HEK293 (cell line): ENCODE results near the gene IKZF2.

Experiments
- CTCF ChIA-PET: fragments of 350-600 bp; formaldehyde crosslinking; extraction: SDS; loops from one replicate; lab custom pipeline; 2021; ENCODE audit warnings: antibody characterized with exemption; lab: Yijun Ruan, JAX
- POLR2A ChIA-PET: fragments of 300-600 bp; formaldehyde crosslinking; extraction: SDS; loops from one replicate; lab custom pipeline; 2020; ENCODE audit warnings: antibody characterized with exemption, inconsistent platforms; lab: Yijun Ruan, JAX
- H3K27ac ChIP-seq: fragments of 200-500 bp; sonication (Bioruptor generic); 2 replicates; pipeline ENCODE4 v1.5.1; 2014; ENCODE audit warnings: low read depth, low read length, control low read depth, inconsistent platforms; ENCODE audit errors: extremely low read depth
- H3K36me3 ChIP-seq, 2 experiments: fragments of 200-500 bp in 1 of 2; sonication (Bioruptor generic) in 1 of 2; 1 replicate in 1 of 2; 2 replicates in 1 of 2; pipeline ENCODE4 v1.5.1; 2014 to 2017; ENCODE audit warnings: inconsistent platforms in 2 of 2, low read length in 2 of 2; ENCODE audit not compliant: control insufficient read depth in 2 of 2, insufficient read depth in 1 of 2
- H3K4me1 ChIP-seq: fragments of 200-500 bp; sonication (Bioruptor generic); 2 replicates; pipeline ENCODE4 v1.5.1; 2014; ENCODE audit warnings: mild to moderate bottlenecking, low read length, inconsistent platforms; ENCODE audit not compliant: control insufficient read depth, insufficient read depth
- H3K4me3 ChIP-seq: 2 replicates; pipeline ENCODE4 v1.5.1; 2011; ENCODE audit warnings: low read depth, mild to moderate bottlenecking, control low read depth, low read length, moderate library complexity
- H3K9me3 ChIP-seq: fragments of 200-500 bp; sonication (Bioruptor generic); 2 replicates; pipeline ENCODE4 v1.5.1; 2014; ENCODE audit warnings: low read depth, low read length, inconsistent platforms; ENCODE audit not compliant: control insufficient read depth, insufficient read depth
- KLF16 ChIP-seq: fragments of 450-650 bp; formaldehyde crosslinking; IDR thresholded peaks from 2 replicates; pipeline ENCODE4 v1.5.1; 2017; ENCODE audit warnings: missing biosample characterization, missing genetic modification characterization
- OSR2 ChIP-seq: fragments of 450-650 bp; formaldehyde crosslinking; IDR thresholded peaks from 2 replicates; pipeline ENCODE4 v1.5.1; 2016; ENCODE audit warnings: missing biosample characterization, missing genetic modification characterization
- OVOL3 ChIP-seq: fragments of 450-650 bp; formaldehyde crosslinking; IDR thresholded peaks from 2 replicates; pipeline ENCODE4 v1.5.1; 2016; ENCODE audit warnings: missing biosample characterization, missing genetic modification characterization
- PATZ1 ChIP-seq: fragments of 450-650 bp; formaldehyde crosslinking; IDR thresholded peaks from 2 replicates; pipeline ENCODE4 v1.5.1; 2016; ENCODE audit warnings: missing biosample characterization, missing genetic modification characterization
- PBX3 ChIP-seq: sonication (generic); formaldehyde crosslinking; IDR thresholded peaks from 2 replicates; pipeline ENCODE4 v1.8.1; 2022; ENCODE audit warnings: mild to moderate bottlenecking, moderate library complexity, missing genetic modification reagents
- PRDM4 ChIP-seq: fragments of 450-650 bp; formaldehyde crosslinking; IDR thresholded peaks from 2 replicates; pipeline ENCODE4 v1.5.1; 2017; ENCODE audit warnings: missing biosample characterization, missing genetic modification characterization
- RBAK ChIP-seq: fragments of 450-650 bp; formaldehyde crosslinking; IDR thresholded peaks from 2 replicates; pipeline ENCODE4 v1.5.1; 2016; ENCODE audit warnings: missing biosample characterization, missing genetic modification characterization
- TRIM28 ChIP-seq: IDR thresholded peaks from 2 replicates; pipeline ENCODE4 v1.6.1; 2011; ENCODE audit warnings: low read length, control low read depth, borderline replicate concordance
- TSHZ1 ChIP-seq: fragments of 450-650 bp; formaldehyde crosslinking; IDR thresholded peaks from 2 replicates; pipeline ENCODE4 v1.5.1; 2016; ENCODE audit warnings: missing biosample characterization, missing genetic modification characterization, borderline replicate concordance
- ZBTB20 ChIP-seq: fragments of 450-650 bp; formaldehyde crosslinking; IDR thresholded peaks from 2 replicates; pipeline ENCODE4 v1.5.1; 2016; ENCODE audit warnings: missing biosample characterization, missing genetic modification characterization
- ZFP41 ChIP-seq: fragments of 450-650 bp; formaldehyde crosslinking; IDR thresholded peaks from 2 replicates; pipeline ENCODE4 v1.5.1; 2016; ENCODE audit warnings: missing biosample characterization, missing genetic modification characterization, borderline replicate concordance
- ZNF223 ChIP-seq: fragments of 450-650 bp; formaldehyde crosslinking; IDR thresholded peaks from 2 replicates; pipeline ENCODE4 v1.5.1; 2016; ENCODE audit warnings: missing biosample characterization, missing genetic modification characterization
- ZNF449 ChIP-seq: fragments of 450-650 bp; formaldehyde crosslinking; IDR thresholded peaks from 2 replicates; pipeline ENCODE4 v1.5.1; 2017; ENCODE audit warnings: missing biosample characterization, mild to moderate bottlenecking, missing genetic modification characterization, moderate library complexity
- ZNF48 ChIP-seq: fragments of 450-650 bp; formaldehyde crosslinking; IDR thresholded peaks from 2 replicates; pipeline ENCODE4 v1.5.1; 2016; ENCODE audit warnings: missing biosample characterization, missing genetic modification characterization
- ZNF529 ChIP-seq: fragments of 450-650 bp; formaldehyde crosslinking; IDR thresholded peaks from 2 replicates; pipeline ENCODE4 v1.5.1; 2017; ENCODE audit warnings: missing genetic modification characterization, missing biosample characterization; ENCODE audit not compliant: insufficient replicate concordance
- ZNF558 ChIP-seq: fragments of 450-650 bp; formaldehyde crosslinking; IDR thresholded peaks from 2 replicates; pipeline ENCODE4 v1.5.1; 2016; ENCODE audit warnings: missing biosample characterization, missing genetic modification characterization
- ZNF658 ChIP-seq: fragments of 450-650 bp; formaldehyde crosslinking; IDR thresholded peaks from 2 replicates; pipeline ENCODE4; 2016; ENCODE audit warnings: missing biosample characterization, missing genetic modification characterization

The IKZF2 gene

GRCh38 chr2:213087040-213087439 is 64.4 kb downstream of the IKZF2 start:
- ChIA-PET CTCF (no interaction called here), POLR2A (no interaction called here)
- H3K4me1 ChIP-seq = no peaks in the 10 kb centered on the region
- no peak overlapping the region for H3K4me3 ChIP-seq
- H3K36me3 ChIP-seq = no peaks in the 10 kb centered on the region
- H3K27ac ChIP-seq = no peak overlapping the region
- TF ChIP-seq ZNF529 (tag by site-specific recombination) = no peak
- H3K9me3 ChIP-seq = no peaks in the 10 kb centered on the region

- ChIA-PET CTCF (no interaction called here), POLR2A (no interaction called here)
- H3K4me1 ChIP-seq = no peaks in the 10 kb centered on the region
- no peaks in the 10 kb centered on the region for H3K9me3 ChIP-seq
- no peaks in the 10 kb centered on the region for H3K36me3 ChIP-seq
- H3K27ac ChIP-seq = no peak overlapping the region
- no peak overlapping the region for H3K4me3 ChIP-seq
- TF ChIP-seq TRIM28 = no peak
- TF ChIP-seq TSHZ1 (tag by site-specific recombination) = no peak
- TF ChIP-seq PATZ1 (tag by site-specific recombination) = no peak
- TF ChIP-seq ZFP41 (tag by site-specific recombination) = no peak
- TF ChIP-seq ZNF223 = no peak
- TF ChIP-seq OVOL3 = no peak
- TF ChIP-seq ZNF48 (tag by site-specific recombination) = no peak
- no peak for TF ChIP-seq ZNF658 (tag by site-specific recombination)
- no peak for TF ChIP-seq KLF16 (tag by site-specific recombination)
- no peak for TF ChIP-seq PRDM4 (tag by site-specific recombination)
- TF ChIP-seq PBX3 (CRISPR knock-in tag) = no peak
- no peak for TF ChIP-seq RBAK (tag by site-specific recombination)
- no peak for TF ChIP-seq ZBTB20 (tag by site-specific recombination)
- no peak for TF ChIP-seq OSR2 (tag by site-specific recombination)
- TF ChIP-seq ZNF449 = no peak
- TF ChIP-seq ZNF558 = no peak
These were observed 64.8 kb downstream of the IKZF2 start for GRCh38 chr2:213086571-213086970.
